Ramos (cell line): Measurements from ENCODE around the gene TMTC2.

ENCODE experiments used
- in situ Hi-C: fragments of 300-500 bp; cut with MboI; formaldehyde crosslinking; loops from one replicate; pipeline ENCODE4 v1.14.3; 2022; ENCODE audit warnings: low sequenced_read_pairs; ENCODE audit not compliant: unreplicated experiment

TMTC2 gene

GRCh38 chr12:82872088-82872487, 185.4 kb downstream of the TMTC2 start:
- in situ Hi-C loops: no loop called here

- in situ Hi-C loops: no loop called here
Measured at GRCh38 chr12:82873309-82873708, 186.6 kb downstream of the TMTC2 start.

GRCh38 chr12:82873951-82874350, 187.2 kb downstream of the TMTC2 start:
- in situ Hi-C loops: no loop called here

GRCh38 chr12:82874945-82875344, 188.2 kb downstream of the TMTC2 start:
- in situ Hi-C loops: no loop called here

GRCh38 chr12:82876075-82876474, 189.4 kb downstream of the TMTC2 start:
- in situ Hi-C loops: no loop called here

- in situ Hi-C loops: no loop called here
Measured at GRCh38 chr12:82877963-82878362, 191.3 kb downstream of the TMTC2 start.

GRCh38 chr12:82880442-82880901, 193.8 kb downstream of the TMTC2 start:
- in situ Hi-C loops: no loop called here

GRCh38 chr12:82883394-82884355, 197.0 kb downstream of the TMTC2 start:
- in situ Hi-C loops: no loop called here

GRCh38 chr12:82886671-82887340, 200.1 kb downstream of the TMTC2 start:
- in situ Hi-C loops: no loop called here

- in situ Hi-C loops: no loop called here
Measured at GRCh38 chr12:82893896-82894295, 207.2 kb downstream of the TMTC2 start.

- in situ Hi-C loops: no loop called here
Measured at GRCh38 chr12:82896277-82896676, 209.6 kb downstream of the TMTC2 start.

- in situ Hi-C loops: no loop called here
Measured at GRCh38 chr12:82896979-82897378, 210.3 kb downstream of the TMTC2 start.

GRCh38 chr12:82898441-82898840, 211.7 kb downstream of the TMTC2 start:
- in situ Hi-C loops: no loop called here

GRCh38 chr12:82904219-82904790, 217.6 kb downstream of the TMTC2 start:
- in situ Hi-C loops: no loop called here

GRCh38 chr12:82910246-82910893, 223.7 kb downstream of the TMTC2 start:
- in situ Hi-C loops: no loop called here

GRCh38 chr12:82912406-82912805, 225.7 kb downstream of the TMTC2 start:
- in situ Hi-C loops: no loop called here

- in situ Hi-C loops: no loop called here
Measured at GRCh38 chr12:82919388-82920054, 232.8 kb downstream of the TMTC2 start.

- in situ Hi-C loops: no loop called here
Measured at GRCh38 chr12:82923935-82924334, 237.2 kb downstream of the TMTC2 start.

- in situ Hi-C loops: no loop called here
Measured at GRCh38 chr12:82926630-82927029, 239.9 kb downstream of the TMTC2 start.

- in situ Hi-C loops: no loop called here
Measured at GRCh38 chr12:82930301-82930700, 243.6 kb downstream of the TMTC2 start.
